H1 (cell line): ENCODE data around the gene RGS17. TPM values are rescaled to one million over a fixed set of nuclear protein-coding genes. Genes with fewer than 3 reads are reported as not detected.

ENCODE experiments used
- ATF2 ChIP-seq: IDR thresholded peaks from 2 replicates; pipeline ENCODE4 v1.6.1; 2012; ENCODE audit warnings: low read length, inconsistent platforms
- ATF3 ChIP-seq: IDR thresholded peaks from 2 replicates; pipeline ENCODE4 v1.6.1; 2011; ENCODE audit warnings: low read depth, mild to moderate bottlenecking, low read length; ENCODE audit not compliant: insufficient read depth
- E2F6 ChIP-seq: IDR thresholded peaks from 2 replicates; pipeline ENCODE4 v1.6.1; 2012; ENCODE audit warnings: inconsistent platforms
- EGR1 ChIP-seq: IDR thresholded peaks from 2 replicates; pipeline ENCODE4 v1.6.1; 2011; ENCODE audit warnings: low read depth, low read length, borderline replicate concordance
- EZH2 ChIP-seq: fragments of 200-600 bp; sonication (generic); IDR thresholded peaks from 2 replicates; pipeline ENCODE4 v1.7.1; 2012; ENCODE audit warnings: low read depth, mild to moderate bottlenecking, moderate library complexity, low read length, inconsistent platforms; ENCODE audit not compliant: severe bottlenecking
- KDM1A ChIP-seq: fragments of 200-600, 300-600 bp; sonication (generic); IDR thresholded peaks from 2 replicates; pipeline ENCODE4 v1.7.1; 2016; ENCODE audit warnings: mild to moderate bottlenecking, low read length, borderline replicate concordance
- SP1 ChIP-seq: IDR thresholded peaks from 2 replicates; pipeline ENCODE4 v1.6.1; 2011; ENCODE audit warnings: low read depth, low read length
- USF2 ChIP-seq: IDR thresholded peaks from 2 replicates; pipeline ENCODE4 v1.6.1; 2011; ENCODE audit warnings: low read length, improper control_type of control experiment
- polyA plus RNA-seq, 7 experiments: library from polyadenylated mRNA; depleted of rRNA in 3 of 7; stranded (reverse) in 5 of 7; unstranded in 2 of 7; fragments of >200 nt in 5 of 7; fragments of 200-250 nt in 2 of 7; gene quantifications; 1 replicate in 5 of 7; 2 replicates in 1 of 7; 4 replicates in 1 of 7; pipeline versions ENCODE4 v1.2.1 to v1.2.3, GENCODE V29; 2011 to 2013; ENCODE audit warnings: missing spikeins in 2 of 7, mixed read lengths in 2 of 7
- total RNA-seq: library from RNA; stranded (reverse); fragmentation: NEBNext Ultra II Directional; extraction: Animal tissue kit (Norgen Biotek cat#: 25700); gene quantifications from 2 replicates; pipeline ENCODE4 v1.2.1, GENCODE V29; 2021

RGS17 gene
- total and polyA plus RNA-seq, 2 of the 8 experiments (the other 6 are each of a cell fraction or from before 2014, with no cell fraction given), result 2.0 to 12.2 TPM

DNA sequence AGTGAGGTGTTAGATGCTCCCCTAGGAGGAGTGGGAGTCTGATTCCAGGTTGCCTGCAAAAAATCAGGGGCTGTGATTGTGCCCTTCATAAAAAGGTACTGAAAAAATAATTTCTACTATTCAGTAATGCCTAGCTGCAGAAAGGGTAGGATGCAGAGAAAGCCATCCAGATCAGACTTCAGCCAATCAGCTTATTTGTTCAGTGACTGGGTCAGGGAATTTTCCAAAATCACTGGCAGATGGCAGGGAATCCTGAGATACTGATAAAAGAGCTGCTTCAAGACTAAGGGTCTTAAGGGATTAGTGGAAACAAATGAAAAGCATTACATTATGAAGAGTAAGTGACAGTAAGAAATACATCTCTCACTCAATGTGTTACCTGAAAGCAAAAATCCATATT lies 85.8 kb downstream of the RGS17 start (continued):
- TF ChIP-seq USF2 (no peak), ATF3 (no peak), EGR1 (no peak), ATF2 (no peak), E2F6 (no peak), SP1 (no peak), EZH2 (no peak), KDM1A (no peak)
